Right ventricle myocardium inferior (tissue), 1 donor: ENCODE results near the gene TMEM87A. TPM values are rescaled to one million over a fixed set of nuclear protein-coding genes. Genes with fewer than 3 reads are reported as not detected.
A peak's percentile ranks its signal among the peaks of the same experiment; 100 is the strongest.

ENCODE experiments used
- ATAC-seq: fragments of 200-7000 bp; cut with Tn5 transposase; one replicate; pipeline ENCODE4 v1.9.1; 2020; ENCODE audit warnings: mild to moderate bottlenecking, moderate library complexity
- DNase-seq: peaks from one replicate; pipeline ENCODE4 v3.0.0; 2021; ENCODE audit errors: missing footprints
- intact Hi-C: fragments of 100-400 bp; cut with DNase I; formaldehyde crosslinking; loops from one replicate; pipeline ENCODE4 v1.11.0; 2022
- total RNA-seq: library from RNA; stranded (reverse); fragmentation: NEBNext Ultra II Directional; extraction: Animal tissue kit (Norgen Biotek cat#: 25700); gene quantifications from one replicate; pipeline ENCODE4 v1.2.1, GENCODE V29; 2021
- donor health status: DM: no; HTN: yes; CAD: no; lungs with severe emphysema.

The TMEM87A gene
- total RNA-seq, 1 donor from 2014 or later, result 19.0 TPM

DNA sequence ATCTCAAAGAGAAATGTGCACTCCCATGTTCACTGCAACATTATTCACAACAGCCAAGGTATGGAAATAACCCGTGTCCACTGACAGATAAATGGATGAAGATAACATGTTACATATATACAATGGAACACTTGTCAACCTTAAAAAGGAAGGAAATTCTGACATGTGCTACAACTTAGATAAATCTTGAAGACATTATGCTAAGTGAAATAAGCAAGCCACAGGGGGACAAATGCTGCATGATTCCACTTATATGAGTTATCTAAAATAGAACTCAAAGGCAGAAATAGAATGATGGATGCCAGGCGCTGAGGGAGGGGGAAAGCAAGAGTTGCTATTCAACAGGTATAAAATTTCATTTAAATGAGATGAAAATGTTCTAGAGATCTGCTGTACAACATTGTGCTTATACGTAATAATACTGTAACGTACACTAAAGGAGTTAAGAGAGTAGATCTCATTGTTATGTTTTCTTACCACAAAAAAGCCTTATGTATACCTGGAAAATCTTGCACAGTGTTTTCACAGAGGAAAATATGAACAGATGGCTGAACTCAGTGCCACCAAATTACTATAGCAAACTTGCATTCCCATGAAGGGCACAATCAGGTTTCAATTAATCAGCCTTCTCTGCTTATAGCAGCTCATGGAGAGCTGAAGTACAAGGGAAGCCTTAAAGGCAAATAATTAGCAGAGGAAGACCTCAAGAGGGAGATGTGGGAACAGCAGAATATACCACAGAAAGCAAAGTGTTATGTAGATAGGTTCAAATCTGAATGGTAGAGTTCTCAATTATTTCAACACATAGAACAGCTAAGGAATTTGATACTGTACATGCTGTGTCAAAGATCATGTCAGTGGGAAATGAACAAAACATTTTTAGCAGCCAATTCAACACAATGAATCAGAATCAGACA is 57.1 kb downstream of the TMEM87A start:
- intact Hi-C loops, result no loop called here
- ATAC-seq (no peak), DNase-seq (no peak)

DNA sequence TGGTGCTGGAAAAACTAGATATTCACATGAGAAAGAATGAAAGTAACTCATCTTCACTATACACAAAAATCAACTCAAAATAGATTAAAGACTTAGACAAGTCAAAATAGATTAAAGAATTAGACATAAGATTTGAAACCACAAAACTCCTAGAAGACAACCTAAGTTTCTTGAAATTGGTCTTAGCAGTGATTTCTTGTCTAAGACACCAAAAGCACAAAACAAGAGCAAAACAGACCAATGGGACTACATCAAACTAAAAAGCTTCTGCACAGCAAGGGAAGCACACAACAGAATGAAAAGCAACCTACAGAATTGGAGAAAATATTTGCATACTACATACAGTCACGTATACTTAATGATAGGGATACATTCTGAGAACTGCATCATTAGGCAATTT is 58.6 kb downstream of the TMEM87A start:
- intact Hi-C loops, result no loop called here
- no peak for DNase-seq
- no peak for ATAC-seq

DNA sequence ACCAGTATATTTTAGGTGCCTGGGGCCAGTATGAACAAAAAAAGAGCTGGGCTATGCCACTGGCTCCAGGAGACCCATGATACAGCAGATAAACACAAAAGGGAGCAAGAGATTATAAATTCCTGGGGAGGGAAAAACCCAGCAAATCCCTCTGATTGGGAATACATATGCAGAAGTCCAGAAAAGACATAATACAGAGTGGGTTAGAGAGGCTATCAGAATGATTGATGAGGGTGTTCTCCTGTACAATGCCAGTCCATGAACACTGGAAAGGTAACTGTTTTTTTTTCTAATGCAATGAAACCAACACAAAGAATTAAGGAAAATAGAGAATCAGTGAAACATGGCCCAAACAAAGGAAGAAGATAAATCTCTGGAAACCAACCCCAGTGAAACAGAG is 59.7 kb downstream of the TMEM87A start:
- no peak for DNase-seq
- intact Hi-C loops, result no loop called here
- ATAC-seq, result no peak

DNA sequence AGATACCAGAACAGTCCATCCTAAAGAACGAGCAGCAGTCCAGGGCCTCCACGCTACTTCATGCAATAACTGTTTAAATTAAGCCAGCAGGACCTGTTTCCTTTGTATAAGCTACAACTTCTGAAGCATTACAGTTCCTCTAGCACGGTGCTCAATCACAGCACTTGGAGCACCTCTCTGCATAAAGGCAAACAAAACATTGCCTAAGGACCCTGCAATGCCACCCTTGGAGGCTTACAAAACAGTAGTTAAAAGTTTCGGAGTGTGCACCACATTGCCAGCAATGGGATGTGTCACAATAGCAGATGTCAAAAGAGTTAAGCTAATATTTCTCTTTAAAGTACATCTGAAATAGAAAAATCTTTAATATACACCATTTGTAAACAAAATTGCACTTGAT is 62.5 kb downstream of the TMEM87A start:
- no peak for DNase-seq
- intact Hi-C loops, result no loop called here
- ATAC-seq, result no peak

DNA sequence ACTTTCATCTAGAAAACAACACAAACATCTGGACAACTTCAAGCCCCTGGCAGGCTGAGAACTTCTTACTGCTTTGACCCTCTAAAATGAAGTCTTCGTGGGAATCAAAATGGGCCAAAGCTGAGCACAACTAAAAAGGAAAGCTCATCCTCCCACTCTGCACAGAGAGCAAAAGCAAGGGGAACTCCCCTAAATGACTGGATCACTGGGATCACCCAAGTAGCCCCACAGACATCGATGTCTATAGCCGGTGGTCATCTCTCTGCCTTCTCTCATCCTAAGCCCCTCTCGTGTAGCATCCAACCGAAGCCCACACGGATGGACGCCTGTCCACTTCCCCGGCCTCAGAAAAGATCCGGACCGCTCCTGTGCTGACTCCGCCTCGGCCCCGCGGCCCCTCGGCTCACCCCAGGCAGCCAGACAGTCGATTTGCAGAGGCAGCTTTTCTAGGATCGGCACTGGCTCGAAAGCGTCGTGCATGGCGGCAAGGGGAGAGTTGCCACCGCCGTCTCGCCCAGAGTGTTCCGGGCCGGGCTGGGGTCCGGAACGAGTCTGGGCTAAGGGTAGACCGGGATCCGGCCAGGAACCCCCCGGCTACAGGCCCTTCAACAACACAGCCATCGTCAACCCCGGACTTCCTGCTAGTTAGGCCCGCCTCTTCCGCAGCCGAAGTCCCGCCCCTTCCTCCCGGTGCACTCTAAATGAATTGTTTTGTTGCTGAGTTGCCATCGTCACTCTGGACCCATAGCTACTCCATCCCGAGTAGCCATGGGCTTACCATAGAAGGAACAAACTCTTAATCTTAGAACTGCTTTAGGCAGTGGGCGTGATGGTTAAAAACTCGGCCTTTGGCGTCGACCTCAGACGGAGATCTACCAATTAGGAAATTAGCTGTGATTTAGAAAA is 65.3 kb downstream of the TMEM87A start, which contains the start of gene VPS39:
Gene VPS39 (minus strand): TSS at position 631 of the 906 bp plus-strand sequence. CDS start 151 bp downstream, at position 480.
- intact Hi-C loops, result no loop called here
- DNase-seq, result peak; percentile 92
- ATAC-seq, result peak; percentile 97

DNA sequence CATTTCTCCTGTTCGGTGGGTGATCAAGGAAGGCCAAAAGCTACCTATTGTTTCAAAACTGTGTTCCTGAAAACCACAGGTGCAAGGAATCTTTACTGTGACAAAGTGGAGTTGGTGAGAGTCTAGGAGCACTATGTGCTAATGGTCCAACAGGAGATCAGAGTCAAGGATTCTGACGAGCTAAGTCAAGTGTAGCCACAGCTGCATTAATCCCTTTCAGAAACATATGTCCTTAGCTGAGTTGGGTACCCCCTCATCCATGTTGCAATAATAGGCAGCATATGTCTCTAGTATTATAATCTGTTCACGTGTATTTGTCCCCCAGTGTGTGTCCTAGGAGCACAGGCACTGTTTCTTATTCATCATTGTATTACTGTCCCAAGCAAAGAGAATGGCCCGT is 66.8 kb downstream of the TMEM87A start:
- no peak for DNase-seq
- intact Hi-C loops, result no loop called here
- ATAC-seq, result no peak

DNA sequence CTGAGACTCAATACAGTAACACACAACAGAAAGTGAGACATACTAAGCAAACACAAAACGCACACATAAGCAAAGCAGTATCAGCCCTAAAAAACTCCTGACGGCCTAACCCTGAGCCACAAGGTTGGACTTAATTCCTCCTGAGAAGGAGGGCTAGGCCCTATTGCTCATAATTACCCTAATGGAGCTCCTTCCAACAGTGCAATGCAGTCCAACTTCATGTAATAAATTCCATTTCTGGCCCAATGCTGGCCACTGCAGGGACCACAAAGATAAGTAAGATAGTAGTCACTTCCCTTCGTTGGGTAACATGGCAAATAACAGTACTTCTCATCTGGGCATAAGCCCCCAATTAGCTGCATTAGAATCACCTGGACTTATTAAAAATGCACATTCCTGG is 69.3 kb downstream of the TMEM87A start:
- intact Hi-C loops, result no loop called here
- ATAC-seq (no peak), DNase-seq (no peak)

DNA sequence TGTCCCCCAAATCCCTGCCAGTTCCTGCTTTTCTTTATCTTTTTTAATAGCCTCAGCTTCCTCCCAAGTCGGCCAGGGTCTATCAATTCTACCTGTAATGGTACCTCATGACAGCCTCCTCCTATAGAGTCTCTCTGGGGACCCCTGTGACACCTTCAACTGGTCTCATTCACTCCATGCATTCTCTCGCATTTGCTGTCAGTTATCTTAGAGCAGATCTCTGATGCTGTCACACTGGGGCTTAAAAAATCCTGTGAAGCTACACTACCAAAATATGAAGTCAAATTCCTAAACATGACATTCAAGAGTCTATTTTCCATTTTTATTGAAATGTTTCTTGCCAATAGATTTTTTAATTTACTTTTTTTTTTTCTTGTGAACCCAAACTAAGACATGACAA is 70.6 kb downstream of the TMEM87A start:
- intact Hi-C loops, result no loop called here
- no peak for ATAC-seq

DNA sequence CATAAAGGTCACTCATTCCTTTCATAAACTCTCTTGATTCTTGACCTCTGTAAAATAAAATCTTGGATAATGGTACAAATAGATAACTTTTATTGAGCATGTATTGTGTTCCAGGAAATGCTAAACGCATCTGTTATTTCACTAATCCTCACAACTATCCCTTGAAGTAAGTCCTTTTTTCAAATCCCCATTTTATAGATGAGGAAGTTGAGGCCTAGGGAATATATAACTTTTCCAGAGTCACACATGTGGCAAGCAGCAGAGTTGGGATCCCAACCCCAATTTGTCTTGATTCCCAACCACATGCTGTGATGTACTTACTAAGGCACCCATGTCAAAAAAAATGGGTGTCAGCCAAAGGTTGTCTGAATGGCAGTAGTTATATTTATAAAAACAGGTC is 71.4 kb downstream of the TMEM87A start:
- DNase-seq, result no peak
- no peak for ATAC-seq
- intact Hi-C loops, result no loop called here

More for the DNA sequence above, 70.6 kb downstream of the TMEM87A start:
- DNase-seq, result no peak

DNA sequence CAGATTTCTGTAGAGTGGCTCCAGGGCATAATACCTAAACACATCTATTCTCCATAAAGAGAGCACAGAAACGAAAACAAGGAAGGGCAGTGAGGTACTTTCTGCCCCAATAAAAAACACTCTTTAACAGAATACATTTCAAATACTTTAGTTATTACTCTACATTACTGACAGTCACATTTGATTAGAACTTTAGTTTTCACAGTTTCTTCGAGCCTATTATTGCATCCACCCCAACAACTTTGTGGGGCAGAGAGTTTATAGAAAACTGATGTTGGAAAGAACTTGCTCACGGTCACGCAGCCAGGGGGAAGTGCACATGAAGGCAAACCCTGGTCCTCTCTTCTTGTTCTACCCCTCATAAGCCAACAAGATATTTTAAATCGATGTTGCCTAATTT is 74.1 kb downstream of the TMEM87A start:
- intact Hi-C loops, result no loop called here
- DNase-seq, result no peak

DNA sequence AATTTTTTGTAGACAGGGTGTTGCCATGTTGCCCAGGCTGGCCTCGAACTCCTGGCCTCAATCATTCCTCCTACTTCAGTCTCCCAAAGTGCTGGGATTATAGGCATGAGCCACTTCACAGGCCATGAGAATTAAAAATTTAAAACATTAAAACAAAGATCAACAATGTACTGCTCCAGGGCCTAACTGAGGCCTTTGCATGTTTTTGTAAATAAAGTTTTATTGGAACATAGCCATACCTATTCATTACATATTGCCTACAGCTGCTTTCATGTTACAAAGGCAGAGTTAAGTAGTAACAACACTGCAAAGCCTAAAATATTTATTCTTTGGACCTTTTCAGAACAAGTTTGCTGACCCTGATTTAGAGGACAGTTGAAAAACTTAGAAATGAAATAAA is 74.7 kb downstream of the TMEM87A start:
- intact Hi-C loops, result no loop called here

More for the DNA sequence above, 74.1 kb downstream of the TMEM87A start:
- no peak for ATAC-seq

DNA sequence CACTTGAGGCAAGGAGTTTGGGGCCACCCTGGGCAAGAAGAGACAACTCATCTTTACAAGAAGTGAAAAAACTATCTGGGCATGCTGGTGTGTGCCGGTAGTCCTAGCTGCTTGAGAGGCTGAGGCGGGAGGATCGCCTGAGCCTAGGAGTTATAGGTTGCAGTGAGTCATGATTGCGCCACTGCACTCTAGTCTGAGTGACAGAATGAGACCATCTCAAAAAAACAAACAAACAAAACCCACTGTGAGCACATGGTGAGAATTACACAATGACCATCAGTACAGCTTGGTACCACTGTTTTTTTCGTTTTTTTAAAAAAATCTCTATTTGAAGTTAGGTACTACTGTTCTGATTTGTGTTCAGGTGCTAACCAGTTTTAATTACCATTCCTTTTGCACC is 78.7 kb downstream of the TMEM87A start:
- intact Hi-C loops, result no loop called here
- ATAC-seq (no peak), DNase-seq (no peak)

More for the DNA sequence above, 74.7 kb downstream of the TMEM87A start:
- ATAC-seq (no peak), DNase-seq (no peak)

DNA sequence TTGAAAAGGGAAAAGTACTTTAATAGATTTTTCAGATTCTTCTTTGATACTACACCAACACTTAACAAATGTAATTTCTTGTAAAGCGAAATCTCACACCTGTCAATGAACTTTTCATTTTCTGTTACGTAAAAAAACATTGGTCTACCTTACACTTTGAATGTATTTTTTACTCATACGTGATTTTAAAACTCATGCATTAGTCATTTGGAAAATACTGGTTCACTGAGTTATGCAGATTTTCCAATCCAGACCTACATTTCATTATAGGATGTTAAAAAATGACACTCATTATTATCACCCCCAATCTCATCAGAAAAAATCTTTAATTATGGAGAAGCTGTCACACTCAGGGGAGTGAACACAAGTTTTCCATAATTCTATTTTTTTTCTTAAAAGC is 79.8 kb downstream of the TMEM87A start:
- DNase-seq, result no peak
- intact Hi-C loops, result no loop called here
- no peak for ATAC-seq

DNA sequence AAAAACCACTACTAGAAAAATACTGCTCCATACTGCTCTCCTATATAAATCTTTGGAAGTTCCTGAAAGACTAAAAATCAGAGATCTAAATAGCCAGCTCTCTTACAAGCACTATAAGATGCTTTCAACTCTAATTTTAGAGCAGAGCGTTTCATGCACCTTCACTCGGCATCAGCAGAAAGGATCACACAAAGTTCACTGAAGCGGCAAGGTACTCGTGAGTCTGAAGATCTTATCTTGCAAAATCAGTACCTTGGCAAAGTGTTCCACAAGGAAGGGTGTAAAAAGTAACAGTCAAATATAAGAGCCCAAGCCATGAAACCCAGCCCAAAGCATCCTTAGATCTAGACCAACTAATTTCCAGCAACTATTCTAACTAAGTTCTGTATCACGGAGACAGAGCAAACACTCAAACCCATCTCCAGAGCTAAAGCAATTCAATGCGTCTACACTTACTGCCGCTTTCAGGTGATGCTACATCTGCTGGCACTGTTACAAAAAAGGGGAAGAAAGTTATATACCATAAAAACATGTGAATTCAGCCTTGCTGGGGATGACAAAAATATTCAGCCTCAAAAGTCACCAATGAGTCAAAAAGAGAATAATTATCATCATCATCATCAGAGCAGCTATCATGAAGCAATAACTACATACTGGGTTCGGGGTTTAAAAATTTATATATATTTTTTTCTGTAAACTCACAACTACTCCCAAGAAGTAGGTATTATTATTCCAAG is 81.5 kb downstream of the TMEM87A start:
- DNase-seq, result no peak
- intact Hi-C loops, result no loop called here
- no peak for ATAC-seq

DNA sequence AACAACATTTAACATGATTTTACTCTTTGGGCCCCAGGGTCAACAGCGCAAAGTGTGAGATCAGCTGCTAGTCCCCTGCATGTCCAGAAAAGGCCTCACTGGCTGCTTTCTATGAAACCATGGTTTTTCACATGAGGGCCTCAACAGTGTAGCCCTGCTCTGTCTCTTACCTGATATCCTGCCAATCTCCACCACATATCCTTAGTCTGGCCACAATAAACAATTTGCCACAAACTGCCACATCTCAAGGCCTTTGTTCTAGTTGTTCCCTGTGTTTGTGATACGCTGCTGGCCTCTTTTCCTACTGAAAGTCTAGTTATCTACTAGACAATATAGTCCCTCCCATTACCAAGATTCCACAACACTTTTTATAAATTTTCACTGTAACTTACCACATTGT is 82.9 kb downstream of the TMEM87A start:
- intact Hi-C loops, result no loop called here
- ATAC-seq, result no peak

DNA sequence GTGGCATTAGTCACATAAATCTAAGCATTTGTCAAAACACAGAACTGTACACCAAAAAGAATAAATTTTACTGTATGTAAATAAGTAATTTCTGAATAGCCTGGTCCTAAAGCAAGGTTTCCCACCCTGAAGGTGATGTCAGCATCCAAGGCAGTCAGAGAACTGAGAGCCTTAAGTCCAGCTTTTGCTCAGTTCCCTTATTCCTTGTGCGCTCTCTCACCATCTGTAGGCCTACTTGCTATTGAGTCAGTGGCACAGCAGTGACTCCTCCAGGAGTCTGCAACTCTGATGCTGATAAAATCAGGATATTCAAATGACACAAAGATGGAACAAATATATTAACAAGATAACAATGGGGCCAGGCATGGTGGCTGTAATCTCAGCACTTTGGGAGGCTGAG is 87.4 kb downstream of the TMEM87A start:
- DNase-seq (no peak), ATAC-seq (no peak)
- intact Hi-C loops, result no loop called here

More for the DNA sequence above, 82.9 kb downstream of the TMEM87A start:
- DNase-seq, result no peak

DNA sequence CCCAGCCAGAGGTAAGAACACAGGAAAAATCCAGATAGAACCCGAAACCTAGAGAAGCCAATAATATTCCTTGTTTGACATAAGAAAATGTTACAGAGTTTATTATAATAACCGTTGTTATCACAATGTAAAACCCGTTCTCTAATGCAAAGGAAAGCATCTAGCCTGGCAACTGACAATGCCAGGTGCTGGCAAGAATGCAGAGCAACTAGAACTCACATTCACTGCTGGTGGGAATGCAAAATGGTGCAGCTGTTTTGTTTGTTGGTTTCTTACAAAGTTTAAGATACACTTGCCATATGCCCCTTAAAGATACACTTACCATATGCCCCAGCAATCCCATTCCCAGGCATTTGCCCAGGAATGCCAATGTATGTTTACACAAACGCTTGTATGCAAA is 88.5 kb downstream of the TMEM87A start:
- DNase-seq, result no peak
- intact Hi-C loops, result no loop called here
- no peak for ATAC-seq

DNA sequence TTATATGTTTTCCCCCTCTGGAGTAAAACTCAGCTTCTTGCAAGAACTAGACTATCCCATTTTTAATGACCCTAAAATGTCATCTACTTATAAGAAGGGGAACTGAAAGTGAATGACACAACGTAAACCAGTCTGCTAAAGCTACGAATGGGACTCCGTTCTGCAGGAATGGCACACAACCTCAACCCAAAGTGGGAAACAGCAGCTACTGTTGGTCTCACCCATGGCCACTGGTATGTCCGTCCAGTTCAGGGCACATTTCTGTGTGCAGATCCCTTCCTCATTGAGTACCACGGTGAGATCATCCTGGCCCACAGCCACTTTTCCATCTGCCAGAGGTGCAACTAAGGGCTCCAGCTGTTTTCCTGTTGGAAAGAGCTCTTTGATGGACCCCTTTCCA is 88.9 kb downstream of the TMEM87A start:
- ATAC-seq, result peak; percentile 39
- no peak for DNase-seq
- intact Hi-C loops, result no loop called here

DNA sequence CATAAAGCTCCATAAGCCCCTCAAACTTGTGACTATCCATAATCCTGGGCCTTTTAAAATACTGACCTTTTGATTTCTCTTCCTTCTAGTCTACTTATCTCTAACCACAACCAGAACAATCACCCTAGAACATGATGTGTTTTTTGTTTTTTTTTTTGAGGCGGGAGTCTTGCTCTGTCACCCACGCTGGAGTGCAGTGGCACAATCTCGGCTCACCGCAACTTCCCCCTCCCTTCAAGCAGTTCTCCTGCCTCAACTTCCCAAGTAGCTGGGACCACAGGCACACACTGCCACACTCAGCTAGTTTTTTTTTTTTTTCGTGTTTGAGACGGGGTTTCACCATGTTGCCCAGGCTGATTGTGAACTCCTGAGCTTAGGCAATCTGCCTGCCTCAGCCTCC is 90.3 kb downstream of the TMEM87A start:
- intact Hi-C loops, result no loop called here
- DNase-seq (no peak), ATAC-seq (no peak)
